ENCODE measurements around the gene RACGAP1. TPM values are rescaled to one million over a fixed set of nuclear protein-coding genes. Genes with fewer than 3 reads are reported as not detected.
"Not testable (repeated sequence)": the region's sequence is repeated elsewhere in the genome, so short reads cannot be mapped to it uniquely, and the experiment has no call there.

RACGAP1 gene
- total RNA-seq, 1 experiment from 2014 or later, result 137 TPM

DNA sequence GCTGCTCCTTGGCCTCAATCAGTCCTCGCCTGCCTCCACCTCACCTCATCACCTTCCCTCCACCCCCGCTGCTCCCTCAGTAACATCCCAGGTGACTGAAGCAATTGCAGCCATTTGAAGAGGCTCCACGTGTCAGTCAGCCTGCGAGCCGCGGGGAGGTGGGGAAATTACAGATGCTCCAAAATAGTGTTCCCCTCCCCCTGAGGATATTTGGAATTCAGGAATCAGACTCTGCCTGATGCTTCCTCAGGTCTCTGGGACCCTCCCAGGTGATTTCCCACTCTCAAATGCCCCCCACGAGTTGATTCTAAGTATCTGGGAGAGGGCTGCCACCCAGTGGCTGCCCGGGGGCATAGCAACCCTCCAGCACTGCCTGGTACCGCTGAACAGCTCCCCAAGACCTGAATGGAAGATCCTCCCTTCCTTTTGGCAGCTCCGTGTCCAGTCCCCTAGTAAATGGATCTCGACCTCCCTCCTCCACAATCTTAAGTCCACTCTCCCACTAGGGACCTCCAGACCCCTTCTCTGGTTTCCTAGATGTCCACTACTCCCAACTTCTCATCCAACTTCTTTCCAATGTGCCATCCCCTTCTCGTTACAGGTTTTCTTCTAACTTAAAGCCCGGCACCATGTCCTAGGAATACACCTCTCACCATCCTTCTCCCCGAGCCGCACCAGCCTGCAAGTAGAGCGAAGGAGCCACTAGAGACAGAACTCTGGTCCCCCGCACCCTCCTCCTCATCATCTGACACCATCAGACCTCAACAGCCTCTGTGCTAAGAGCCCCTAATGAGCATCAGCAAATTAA, 30.7 kb upstream of the RACGAP1 start:
- peak; percentile 52 for DNase-seq (ENCODE audit: low read depth)

GRCh38 chr12:50053583-50053982, 28.3 kb upstream of the RACGAP1 start:
- DNase-seq (ENCODE audit: low read depth), result no peak

DNA sequence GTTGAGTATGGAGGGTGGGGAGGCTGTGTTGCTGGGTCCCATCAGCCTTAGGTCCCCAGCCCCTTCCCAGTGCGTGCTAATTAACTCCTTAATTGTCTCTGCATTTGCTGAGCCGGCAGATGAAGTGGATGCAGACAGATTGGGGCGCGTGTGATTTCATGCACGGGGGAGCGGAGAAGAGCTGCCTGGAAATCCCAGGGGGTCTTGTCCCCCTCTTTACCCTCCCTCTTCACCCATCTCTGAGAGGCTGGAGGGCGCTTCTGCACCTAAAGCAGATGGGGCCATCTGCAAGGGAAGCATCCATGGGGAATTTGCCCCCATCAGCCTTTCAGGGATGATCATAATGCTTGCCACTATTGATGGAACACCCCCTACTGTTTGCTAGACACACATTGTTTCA, 27.7 kb upstream of the RACGAP1 start:
- DNase-seq (ENCODE audit: low read depth), result no peak

GRCh38 chr12:50052544-50052943, 27.2 kb upstream of the RACGAP1 start:
- no peak for DNase-seq (ENCODE audit: low read depth)

DNA sequence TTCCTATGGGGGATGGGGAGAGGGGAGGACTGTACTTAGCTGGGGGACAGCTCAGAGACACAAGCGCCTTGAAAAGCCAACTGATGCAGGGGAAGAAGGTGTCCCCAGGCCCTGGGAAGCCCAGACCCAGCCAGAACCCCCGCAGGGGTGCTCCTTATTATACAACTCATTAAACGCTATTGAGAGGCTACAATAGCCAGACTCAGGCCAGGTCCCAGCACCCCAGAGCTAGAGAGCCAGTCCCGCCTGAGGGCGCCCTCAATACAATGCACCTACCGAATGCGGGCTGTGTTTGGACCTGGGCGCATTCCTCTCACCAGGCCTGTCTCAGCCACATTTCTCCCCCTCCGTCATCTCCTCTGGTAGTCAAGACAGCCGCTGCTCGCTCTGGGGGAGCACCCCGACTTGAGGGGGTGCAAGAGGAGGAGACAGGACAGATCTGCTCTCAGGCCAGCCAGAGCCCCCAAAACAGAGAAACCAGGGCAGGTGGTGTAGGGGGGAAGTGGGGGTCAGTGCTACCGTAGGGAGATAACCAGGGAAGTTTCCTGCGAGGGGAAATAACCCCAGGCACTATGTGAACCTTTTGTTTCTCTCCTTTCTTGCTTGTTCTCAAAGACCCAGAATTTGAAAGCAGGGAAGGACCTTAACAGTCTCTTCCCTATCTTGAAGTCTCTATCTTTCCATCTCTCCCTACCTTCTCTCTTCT, 26.0 kb upstream of the RACGAP1 start:
- DNase-seq (ENCODE audit: low read depth), result no peak

DNA sequence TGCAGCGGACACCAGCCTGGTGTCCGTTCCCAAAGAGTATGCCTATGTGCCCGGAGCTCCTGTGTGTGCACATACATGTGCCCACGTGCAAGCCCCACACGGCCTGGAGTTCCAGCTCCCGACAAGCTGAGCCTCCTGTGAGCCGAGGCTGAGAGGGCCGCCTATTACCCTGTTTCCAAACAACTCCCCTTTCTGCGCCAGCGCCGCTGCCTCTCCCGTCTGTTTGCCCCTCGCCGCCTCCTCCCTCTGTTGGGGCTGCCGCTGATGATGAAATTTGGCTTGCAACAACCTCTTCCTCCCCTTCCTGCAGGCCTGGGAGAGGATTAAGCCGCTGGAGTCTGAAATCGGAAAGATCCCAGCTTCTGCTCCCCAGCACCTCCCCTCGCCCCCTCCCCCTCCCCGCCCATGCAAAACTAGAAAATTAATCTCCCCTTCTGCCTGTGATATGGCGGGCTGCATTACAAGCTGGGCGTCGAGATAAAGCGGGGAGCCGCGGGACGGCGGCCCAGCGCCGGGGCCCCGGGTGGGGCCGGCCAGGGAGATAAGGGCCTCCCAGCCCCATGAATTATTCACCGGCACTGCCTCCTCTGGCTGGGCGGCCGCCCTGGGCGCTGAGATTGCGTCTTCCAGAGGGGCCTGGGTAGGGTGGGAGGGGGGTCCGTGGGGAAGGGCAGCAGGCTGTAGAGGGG, 25.3 kb upstream of the RACGAP1 start:
- DNase-seq (ENCODE audit: low read depth), result peak; percentile 12

GRCh38 chr12:50050119-50050385, 24.8 kb upstream of the RACGAP1 start:
- no peak for DNase-seq (ENCODE audit: low read depth)

GRCh38 chr12:50049254-50050118, 24.2 kb upstream of the RACGAP1 start:
- DNase-seq (ENCODE audit: low read depth), result no peak

DNA sequence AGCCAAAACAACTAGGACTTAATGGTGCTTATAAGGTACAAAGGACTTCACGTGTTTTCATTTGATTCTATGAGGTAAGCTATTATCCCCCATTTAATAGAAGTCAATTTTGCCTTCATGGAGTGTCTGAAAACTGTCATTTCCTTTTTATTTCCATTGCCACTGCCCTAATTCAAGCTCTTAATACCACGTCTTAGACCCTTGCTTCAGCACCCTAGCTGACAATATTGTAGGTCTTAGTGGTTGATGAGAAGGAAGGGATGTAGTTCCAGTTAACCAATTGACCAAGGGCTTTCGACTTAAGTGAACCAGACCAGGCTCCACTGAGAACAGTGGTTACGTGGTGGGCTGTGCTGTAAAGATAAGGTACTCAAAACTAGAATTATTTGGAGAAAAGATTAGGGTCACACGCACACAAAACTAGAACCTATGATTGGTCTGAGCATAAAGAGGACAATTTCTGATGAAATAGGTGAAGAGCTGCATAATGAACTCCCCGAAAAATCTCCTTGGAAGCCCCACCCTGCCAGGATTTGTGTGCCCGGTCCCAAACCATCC, 22.5 kb upstream of the RACGAP1 start:
- DNase-seq (ENCODE audit: low read depth), result no peak

GRCh38 chr12:50043854-50044253, 18.6 kb upstream of the RACGAP1 start:
- DNase-seq (ENCODE audit: low read depth), result peak; percentile 42

DNA sequence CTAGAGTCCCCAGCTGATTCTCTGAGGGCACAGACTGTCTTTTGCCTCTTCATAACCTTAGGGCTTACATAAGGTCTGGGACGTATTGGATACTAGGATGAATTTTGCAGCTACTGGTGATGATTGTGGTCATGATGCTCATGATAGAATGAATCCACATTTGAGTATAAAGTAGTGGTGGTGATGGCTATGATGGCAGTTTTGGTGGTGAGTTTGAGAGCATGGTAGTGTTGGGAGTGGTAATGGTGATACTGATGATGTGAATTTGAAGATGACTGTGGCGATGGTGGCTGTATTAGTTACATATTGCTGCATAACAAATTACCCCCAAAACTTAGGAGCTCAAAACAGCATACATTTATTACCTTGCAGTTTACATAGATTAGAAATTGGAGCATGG, 18.0 kb upstream of the RACGAP1 start:
- DNase-seq (ENCODE audit: low read depth), result no peak

DNA sequence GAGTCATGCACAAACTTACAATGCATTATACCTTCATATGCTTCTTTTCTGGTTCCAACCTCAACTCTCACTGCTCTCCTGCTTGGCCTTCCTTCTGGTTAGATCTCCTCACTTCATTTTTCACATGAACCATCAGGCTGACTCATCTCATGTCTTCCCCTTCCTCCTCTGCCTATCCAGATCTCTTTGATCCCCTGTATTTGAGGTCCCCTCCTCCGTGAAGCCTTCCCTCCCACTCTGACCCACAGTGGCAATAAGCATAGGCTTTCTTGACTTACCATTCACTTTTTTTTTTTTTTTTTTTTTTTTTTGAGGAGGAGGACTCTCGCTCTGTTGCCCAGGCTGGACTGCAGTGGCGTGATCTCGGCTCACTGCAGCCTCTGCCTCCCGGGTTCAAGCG, 17.4 kb upstream of the RACGAP1 start:
- DNase-seq (ENCODE audit: low read depth), result no peak

- no peak for DNase-seq (ENCODE audit: low read depth)
These were observed 16.7 kb upstream of the RACGAP1 start for GRCh38 chr12:50041962-50042361.

DNA sequence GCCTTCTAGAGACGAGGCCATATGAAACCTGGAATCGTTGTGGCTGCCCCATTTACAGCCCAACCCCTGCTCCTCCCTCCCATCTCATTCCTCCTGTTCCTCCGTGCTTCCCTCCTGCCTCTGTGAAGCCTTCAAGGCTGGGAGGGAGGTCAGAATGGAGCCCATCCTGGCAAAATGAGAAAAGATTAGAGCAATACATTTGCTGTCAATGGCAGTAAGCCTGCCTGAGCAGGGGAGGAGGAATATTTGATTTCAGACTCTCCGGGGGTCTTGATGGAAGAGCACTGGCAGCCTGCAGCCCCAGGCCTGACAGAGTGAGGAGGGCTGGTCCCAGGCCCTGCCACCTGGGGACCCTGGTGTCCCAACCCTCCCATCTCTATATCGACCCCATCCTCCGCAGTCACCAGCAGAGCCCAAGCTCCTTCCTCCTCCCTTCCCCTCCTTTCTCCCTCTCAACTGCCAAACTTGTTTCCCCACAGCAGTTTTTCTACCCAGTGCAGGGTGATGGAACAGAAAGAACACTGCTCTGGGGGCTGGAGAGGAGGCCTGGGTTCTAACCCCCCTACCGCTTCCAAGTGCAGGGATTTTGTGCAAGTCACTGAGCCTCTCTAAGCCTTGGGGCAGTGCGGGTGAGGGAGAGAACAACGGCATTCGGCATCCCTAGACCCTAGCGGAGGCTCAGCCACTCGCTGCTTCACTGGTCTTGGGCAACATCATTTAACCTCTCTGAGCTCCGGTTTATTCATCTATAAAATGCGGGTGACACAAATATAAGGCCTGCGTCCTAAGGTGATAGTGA, 16.0 kb upstream of the RACGAP1 start:
- no peak for DNase-seq (ENCODE audit: low read depth)

GRCh38 chr12:50040657-50041056, 15.4 kb upstream of the RACGAP1 start:
- no peak for DNase-seq (ENCODE audit: low read depth)

DNA sequence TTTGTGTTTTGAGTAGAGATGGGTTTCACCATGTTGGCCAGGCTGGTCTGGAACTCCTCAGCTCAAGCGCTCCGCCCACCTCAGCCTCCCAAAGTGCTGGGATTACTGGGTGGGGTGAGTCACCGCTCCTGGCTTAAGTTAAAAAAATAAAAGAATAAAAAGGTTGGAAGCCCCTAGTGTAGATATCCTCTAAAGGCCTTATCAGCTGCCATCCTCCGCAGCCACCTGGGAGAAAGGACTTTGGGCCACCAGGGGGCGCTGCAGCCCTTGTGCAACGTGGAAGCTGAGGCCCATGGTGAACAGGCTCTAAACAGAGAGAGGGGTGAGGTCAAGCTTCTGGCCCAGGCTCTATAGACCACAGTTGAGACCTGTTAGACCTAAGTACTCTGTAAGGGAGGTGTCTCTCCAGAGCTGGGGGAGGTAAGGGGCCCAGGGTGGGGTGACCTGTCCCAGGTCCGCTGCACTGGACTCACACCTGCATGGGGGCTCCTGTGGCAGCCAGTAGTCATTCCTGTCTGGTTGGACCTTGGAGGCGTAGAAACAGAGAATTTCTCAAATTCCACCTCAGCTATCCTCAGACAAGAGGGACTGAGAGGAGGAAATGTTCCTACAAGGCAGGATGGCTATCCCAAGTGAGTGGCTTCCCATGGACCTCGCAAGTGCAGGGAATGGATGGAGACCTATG, 14.0 kb upstream of the RACGAP1 start:
- peak; percentile 74 for DNase-seq (ENCODE audit: low read depth)

- no peak for DNase-seq (ENCODE audit: low read depth)
These were observed 13.0 kb upstream of the RACGAP1 start for GRCh38 chr12:50038336-50038735.

DNA sequence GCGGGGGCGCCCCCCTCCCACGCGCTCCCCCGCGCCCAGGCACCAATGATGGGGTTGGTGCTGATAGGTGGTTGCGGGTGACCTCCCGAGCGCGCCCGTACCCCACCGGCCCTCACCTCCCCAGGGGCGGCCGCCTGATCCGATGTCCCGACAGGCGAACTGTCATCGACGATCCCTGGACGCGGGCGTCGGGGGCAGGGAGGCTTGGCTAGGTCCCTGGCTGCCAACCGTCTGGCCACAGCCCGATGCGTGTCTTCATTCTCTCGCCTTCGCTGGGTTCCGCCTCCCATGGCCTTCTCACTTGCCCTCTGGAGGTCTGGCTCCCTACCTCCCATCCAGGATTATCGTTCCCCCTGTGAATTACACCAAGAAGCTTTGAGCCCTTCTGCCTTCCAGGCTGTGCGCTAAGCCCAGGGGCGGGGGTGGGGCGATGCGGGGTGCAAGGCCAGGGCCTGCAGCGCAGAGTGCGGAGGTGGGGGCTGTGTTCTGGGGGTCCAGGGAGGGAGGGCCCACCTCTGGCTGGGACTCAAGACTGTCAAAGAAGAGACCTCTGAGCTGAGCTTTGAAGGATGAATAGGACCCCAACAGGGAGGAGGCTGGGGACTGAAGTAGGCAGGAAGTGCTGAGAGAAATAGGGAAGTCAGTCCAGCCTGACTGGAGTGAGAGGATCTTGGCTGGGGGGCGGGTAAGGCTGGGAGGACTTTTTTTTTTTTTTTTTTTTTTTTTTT, 7.7 kb upstream of the RACGAP1 start:
- DNase-seq (ENCODE audit: low read depth), result no peak

DNA sequence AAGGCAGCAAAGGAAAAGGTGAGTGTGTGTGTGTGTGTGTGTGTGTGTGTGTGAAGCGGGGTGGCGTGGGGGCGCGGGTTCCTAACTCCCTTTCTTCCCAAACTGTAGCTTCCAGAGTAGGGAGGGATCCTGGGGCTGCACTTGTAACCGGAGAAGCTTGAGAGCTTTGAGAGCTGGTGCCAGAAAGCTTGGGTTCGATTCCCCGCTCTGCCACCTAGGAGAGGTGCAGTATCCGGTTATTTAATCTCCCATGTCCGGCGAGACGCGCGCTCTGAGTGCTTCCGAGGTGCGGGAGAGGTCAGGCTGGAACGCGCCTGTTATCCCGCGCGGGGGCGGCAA, 7.2 kb upstream of the RACGAP1 start:
- DNase-seq (ENCODE audit: low read depth), result no peak

- DNase-seq (ENCODE audit: low read depth), result not testable (repeated sequence)
These were observed 5.2 kb upstream of the RACGAP1 start for GRCh38 chr12:50030449-50030848.

Data from M059J (cell line).